HuH-7.5 (cell line): ENCODE results near the gene MNX1.

Experiments used
- DNase-seq: peaks from one replicate; pipeline ENCODE4 v3.0.0; 2011; ENCODE audit warnings: low spot score

The MNX1 gene

GRCh38 chr7:157032644-157033482, 22.4 kb upstream of the MNX1 start:
- DNase-seq: no peak

GRCh38 chr7:157032128-157032527, 21.7 kb upstream of the MNX1 start:
- DNase-seq: no peak

- no peak for DNase-seq
Observed at GRCh38 chr7:157028199-157028903, 17.9 kb upstream of the MNX1 start.

DNA sequence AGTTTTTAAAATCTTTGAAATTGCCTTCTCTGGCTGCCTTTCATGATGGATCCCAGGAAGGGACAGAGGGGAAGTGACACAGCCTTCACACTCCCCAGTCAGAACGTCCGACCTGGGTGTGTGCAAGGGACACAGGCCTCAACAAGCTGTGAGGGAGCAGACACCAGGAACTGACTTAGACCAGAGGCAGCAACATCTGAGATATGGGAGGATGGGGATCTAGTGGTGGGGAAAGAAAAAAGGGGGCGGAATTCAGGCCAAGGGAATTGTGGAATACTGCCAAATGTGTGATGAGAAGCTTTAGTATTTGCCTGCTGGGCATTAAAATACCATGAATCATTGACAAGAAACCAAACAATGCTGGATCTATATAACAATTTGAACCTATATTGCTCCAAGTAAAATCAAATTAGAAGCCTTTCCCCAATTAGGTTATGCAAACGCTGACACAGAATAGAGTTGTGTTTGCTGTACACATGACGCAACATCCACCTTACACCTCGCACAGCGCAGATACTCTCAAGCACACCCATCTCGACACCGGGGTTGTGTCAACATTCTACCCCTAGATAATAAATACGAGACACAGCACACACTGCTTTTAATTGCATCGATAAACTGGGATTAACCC, 17.2 kb upstream of the MNX1 start:
- no peak for DNase-seq

DNA sequence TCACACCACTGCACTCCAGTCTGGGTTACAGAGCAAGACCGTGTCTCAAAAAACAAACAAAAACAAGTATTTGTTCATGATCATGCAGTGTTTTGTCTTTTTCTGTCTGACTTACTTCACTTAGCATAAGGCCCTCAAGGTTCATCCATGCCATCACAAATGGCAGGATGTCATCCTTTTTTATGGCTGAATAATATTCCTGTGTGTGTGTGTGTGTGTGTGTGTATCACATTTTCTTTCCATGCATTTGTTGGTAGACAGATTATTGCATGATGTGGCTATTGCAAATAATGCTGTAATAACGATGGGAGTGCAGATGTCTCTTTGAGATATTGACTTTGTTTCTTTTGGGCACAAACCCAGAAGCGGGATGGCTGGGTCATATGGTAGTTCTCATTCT, 14.3 kb upstream of the MNX1 start:
- DNase-seq: no peak

DNA sequence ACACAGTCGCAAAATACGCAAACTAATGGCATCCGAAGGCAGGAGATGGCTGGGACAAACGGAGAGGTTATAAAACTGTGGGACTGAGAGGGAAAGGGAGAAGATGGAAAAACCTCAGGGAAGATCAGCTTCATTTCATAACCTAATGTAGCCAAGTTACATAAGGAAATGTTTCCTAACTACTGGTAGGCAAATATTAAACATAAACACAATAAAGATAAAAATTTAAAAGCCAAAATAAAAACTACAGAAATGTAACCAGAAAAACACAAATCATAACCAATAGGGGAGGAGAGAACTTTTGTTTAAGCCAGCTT, 13.1 kb upstream of the MNX1 start:
- DNase-seq: no peak

DNA sequence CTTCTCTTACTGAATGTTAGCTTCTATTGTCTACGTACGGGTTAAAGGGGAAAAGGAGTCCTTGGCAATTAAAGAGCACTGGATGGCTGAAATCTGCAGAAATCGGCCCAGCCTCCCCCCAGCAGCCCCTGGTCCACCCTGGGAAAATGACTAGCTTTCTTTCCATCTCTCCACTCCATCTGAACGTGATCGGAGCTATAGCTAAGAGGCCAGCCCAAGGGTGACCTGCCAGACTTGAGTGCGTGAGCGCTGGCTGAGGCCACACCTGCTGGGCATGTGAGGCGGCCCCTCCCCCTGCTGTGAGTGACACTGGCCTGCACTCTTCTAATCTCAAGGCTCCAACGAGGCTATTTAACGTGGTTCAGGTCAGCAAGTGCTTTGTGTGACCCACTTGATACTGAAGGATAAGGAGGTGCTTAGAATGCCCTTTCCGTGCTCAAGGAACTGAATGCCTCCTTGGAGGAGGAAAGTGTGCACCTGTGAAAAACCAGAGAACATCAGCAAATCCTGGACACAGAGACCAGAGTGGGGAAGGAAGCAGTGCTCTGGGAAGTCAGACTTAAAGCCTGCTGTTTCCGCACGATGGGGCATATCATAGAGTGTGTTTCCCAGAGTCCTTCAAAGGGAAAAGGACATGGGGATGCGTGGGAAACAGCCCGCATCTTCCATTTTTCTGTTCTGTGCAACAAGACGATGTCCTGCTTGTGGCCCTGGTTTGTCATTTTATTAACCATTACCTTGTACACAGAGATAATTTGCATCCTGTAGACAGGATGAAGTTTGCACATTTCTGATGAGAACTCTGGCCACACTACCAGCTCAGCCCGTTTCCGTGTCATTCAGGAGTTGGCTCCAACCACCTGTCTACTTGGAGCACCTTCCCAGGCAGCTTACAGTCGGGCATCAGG, 12.5 kb upstream of the MNX1 start:
- DNase-seq: no peak

DNA sequence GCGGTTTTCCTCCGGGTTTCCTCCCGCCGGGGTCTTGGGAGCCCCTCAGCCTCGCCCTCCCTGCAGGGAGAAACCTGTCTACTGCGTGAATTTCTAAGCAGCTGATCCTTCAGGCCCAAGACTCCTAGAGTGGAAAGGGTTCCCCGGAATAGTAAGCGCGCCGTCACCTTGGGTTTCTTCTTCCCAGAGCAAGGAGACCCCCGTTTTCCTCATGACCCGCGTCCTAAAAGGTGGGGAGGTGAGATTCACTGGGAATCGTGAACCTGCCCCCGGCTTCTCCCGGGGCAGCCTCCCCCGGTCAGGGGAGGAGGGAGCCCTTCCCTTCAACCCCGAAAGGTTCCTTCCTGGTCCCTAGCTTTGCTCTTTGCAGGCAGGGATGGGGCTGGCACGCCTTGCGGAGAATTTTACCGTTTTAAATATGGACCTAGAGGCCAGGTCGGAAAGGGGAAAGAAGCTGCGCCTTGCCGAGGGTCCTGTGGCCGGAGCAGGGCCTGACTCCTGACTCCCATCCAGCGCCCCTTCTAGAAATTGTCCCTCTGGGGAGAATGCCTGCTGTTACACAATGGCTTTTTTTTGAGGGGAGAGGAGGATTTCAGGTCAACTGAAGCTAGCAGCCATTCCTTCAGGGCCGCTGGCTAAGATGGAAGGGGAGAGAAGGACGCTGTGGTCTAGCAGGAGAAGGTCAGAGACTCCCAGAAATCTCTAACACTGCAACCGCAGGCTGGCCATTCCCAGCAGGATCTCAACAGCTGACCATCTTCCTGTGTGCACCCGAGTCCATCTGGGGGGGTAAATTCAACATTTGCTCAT, 11.6 kb upstream of the MNX1 start:
- no peak for DNase-seq

GRCh38 chr7:157021071-157021870, 10.8 kb upstream of the MNX1 start:
- no peak for DNase-seq

DNA sequence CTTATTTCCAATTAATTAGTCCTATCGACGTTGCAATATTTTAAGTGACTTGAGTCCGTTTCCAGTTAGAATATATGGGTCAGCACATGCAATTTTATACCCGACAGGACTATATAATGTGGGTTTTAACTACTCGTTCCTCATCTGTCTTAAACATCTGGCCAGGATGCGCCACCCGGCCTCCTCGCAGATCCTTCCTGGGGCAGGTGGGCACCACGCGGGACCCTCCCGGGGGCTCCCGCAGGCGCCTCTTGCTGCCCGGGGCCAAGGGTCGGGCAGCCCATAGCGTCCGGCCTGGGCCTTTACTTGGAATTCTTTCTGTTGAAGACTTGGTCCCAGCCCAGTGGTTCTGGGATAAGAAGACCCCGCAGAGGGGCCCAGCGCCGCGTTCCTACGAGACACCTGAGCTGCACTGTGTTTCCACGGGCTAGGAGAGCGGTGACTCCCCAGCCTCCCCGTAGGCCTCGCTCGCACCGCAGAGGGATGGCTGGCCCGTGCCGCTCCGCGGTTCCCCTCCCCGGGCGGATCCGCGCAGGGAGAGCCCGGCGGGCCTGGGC, 10.1 kb upstream of the MNX1 start:
- no peak for DNase-seq

DNA sequence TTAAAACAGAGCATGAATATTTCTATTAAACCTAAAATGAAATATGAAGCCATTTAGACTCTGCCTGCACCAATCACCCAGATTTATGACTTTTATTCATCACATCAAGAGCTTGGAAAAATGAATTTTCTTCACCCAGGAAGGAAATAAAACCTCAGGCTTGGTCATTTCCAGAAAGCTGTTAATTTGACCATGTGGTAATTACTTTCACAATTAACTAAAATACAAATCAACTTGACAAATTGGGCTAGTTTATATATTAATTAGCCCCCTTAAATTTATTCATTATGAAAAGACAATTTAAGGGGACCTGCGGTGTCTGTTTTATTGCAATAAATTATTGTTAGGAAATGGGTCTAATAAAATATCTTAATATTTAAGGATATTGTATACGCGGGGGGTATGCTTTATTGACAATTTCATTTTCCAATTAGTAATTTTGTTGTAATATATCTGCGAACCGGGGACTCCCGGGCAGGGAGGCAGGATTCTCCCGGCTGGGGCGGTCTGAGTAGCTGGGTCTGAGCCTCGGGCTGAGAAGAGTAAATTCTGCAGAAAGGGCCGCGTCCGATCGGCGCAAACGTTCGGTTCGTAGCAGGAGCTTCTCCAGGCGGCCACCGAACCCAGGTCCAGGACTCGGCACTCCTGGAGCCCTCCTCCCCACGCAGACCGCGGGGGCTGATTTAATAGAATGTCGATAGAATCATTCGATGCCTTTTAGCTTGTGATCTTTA, 9.4 kb upstream of the MNX1 start:
- no peak for DNase-seq

- no peak for DNase-seq
Observed at GRCh38 chr7:157018997-157019608, 8.6 kb upstream of the MNX1 start.

DNA sequence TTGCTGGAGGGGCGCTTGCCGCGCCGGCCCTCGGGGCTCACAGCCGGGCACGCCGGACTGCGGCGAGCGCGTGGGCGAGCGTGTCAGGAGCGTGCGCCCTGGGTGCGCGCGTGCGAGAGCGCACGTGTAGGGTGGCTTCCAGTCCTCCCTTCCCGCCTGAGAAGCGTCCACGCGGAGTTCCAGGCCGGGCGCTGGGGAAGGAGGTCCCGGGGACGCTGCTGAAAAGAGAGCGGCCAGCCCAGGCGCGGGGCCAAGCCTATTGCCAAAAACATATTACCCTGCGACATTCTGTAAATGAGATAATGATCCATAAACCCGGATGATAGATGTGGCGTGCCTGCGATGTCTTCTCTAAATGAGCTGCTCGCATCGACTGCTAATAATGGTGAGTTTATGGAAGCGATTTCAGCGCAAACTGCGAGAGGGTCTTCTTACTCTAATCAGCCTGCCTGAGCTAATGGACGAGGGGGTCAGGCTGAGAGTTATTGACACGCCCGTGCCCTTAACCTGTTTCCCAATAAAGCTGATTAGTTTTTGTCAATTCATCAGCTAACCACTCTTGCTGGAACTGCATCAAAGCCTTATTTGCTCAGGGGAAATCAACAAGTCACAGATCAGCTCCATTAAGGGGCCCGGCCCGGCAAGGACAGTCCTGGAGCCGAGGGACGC, 8.0 kb upstream of the MNX1 start:
- no peak for DNase-seq

GRCh38 chr7:157017603-157018327, 7.3 kb upstream of the MNX1 start:
- no peak for DNase-seq

GRCh38 chr7:157017149-157017548, 6.7 kb upstream of the MNX1 start:
- DNase-seq: no peak

DNA sequence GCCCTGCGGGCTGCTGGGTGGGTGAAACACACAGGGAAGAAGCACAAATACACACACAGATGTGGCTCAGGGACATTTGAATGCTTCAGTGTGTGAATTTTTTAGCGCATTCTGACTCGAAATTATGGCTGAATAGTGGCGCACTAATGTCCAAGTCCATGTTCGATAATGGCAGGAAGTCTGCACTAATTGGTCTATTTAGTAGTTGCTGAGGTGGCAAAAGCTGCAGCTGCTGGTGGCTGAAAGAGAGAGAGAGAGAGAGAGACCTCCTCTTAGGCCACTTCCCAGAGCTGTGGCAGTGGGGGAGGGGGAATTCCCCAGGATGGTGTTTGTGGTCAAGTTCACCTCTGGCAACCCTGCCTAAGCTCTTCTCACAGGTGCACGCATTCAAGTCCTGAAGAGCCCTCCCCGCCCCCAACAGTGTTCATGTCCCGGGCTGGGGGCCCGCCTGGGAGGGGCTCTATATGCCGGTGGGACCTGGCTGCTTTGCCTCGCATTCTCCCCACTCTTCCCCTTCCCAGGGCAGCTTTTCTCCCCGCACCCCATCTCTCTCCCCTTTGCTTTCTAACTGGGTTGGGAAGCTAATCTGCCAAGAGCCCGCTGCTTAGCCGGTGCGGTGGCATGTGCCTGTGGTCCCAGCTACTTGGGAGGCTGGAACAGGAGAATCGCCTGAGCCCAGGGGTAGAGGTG, 6.0 kb upstream of the MNX1 start:
- no peak for DNase-seq

DNA sequence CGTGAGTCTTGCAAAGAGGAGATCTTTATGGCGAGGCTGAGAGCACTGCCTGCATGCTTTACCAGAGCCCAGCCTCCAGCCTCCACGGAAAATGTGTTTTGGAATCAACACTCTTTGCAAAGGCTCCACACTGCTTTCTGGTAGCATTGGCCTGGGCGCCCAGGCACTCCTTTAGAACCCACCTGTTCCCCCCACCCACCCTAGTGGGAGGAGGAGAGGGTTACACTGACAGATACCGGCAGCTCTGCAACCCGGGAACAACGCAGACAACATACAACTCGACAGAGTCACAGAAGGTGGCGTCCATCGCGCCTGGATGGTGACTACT, 5.5 kb upstream of the MNX1 start:
- no peak for DNase-seq
